PFSK-1 (cell line): ENCODE results near the gene CHIC2.

Experiments used
- FOXP2 ChIP-seq: optimal IDR thresholded peaks from 2 replicates; pipeline ENCODE3; 2011; ENCODE audit warnings: borderline replicate concordance, control low read depth, inconsistent platforms; ENCODE audit not compliant: insufficient read depth; ENCODE audit errors: extremely low read length, extremely low read depth
- POLR2AphosphoS5 ChIP-seq: IDR thresholded peaks from 2 replicates; pipeline ENCODE4 v1.6.1; 2012; ENCODE audit warnings: low read depth, mild to moderate bottlenecking, control low read depth, low read length, moderate library complexity
- SIN3A ChIP-seq: IDR thresholded peaks from 2 replicates; pipeline ENCODE4 v1.6.1; 2012; ENCODE audit warnings: mild to moderate bottlenecking, low read length, moderate library complexity, borderline replicate concordance; ENCODE audit not compliant: insufficient read depth
- TAF1 ChIP-seq: IDR thresholded peaks from 2 replicates; pipeline ENCODE4 v1.6.1; 2012; ENCODE audit warnings: low read length, control low read depth, borderline replicate concordance; ENCODE audit not compliant: insufficient read depth
- TF ChIP-seq, protein P1 (sequence below), 2 experiments: IDR thresholded peaks; 2 replicates each; pipeline versions ENCODE4 v1.6.1 to v1.8.0; 2011 to 2012; ENCODE audit warnings: low read depth in 2 of 2, low read length in 2 of 2, control low read depth in 1 of 2, inconsistent platforms in 1 of 2, mild to moderate bottlenecking in 1 of 2, moderate library complexity in 1 of 2; ENCODE audit not compliant: insufficient read depth in 1 of 2

CHIC2 gene

DNA sequence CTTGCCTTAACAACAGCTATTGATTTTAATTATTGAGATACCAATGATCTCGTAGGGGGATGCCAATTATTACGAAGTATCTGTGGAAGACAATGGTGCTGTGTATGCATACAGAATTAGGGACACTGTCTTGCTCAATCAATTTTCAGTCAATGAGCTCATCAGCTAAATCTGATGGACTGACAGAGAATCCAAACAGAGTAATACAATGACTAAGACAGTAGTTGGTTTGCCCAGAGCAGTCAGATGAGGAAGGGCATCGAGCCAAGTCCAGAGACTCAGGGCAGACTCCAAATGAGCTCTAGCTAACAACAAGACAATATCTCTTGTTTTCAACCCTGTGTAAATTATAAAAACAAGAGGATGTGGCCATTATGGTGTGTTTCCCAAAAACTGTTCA, 20.9 kb upstream of the CHIC2 start:
- no peak for TF ChIP-seq FOXP2
- TF ChIP-seq, protein P1, sequence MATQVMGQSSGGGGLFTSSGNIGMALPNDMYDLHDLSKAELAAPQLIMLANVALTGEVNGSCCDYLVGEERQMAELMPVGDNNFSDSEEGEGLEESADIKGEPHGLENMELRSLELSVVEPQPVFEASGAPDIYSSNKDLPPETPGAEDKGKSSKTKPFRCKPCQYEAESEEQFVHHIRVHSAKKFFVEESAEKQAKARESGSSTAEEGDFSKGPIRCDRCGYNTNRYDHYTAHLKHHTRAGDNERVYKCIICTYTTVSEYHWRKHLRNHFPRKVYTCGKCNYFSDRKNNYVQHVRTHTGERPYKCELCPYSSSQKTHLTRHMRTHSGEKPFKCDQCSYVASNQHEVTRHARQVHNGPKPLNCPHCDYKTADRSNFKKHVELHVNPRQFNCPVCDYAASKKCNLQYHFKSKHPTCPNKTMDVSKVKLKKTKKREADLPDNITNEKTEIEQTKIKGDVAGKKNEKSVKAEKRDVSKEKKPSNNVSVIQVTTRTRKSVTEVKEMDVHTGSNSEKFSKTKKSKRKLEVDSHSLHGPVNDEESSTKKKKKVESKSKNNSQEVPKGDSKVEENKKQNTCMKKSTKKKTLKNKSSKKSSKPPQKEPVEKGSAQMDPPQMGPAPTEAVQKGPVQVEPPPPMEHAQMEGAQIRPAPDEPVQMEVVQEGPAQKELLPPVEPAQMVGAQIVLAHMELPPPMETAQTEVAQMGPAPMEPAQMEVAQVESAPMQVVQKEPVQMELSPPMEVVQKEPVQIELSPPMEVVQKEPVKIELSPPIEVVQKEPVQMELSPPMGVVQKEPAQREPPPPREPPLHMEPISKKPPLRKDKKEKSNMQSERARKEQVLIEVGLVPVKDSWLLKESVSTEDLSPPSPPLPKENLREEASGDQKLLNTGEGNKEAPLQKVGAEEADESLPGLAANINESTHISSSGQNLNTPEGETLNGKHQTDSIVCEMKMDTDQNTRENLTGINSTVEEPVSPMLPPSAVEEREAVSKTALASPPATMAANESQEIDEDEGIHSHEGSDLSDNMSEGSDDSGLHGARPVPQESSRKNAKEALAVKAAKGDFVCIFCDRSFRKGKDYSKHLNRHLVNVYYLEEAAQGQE (IDR thresholded peaks at IDR 0.05; ENCODE audit: insufficient read depth in 1 of 2, low read depth in 2 of 2, low read length in 2 of 2): no peak
- TF ChIP-seq SIN3A: no peak; the same call in 1 of the 2 replicates
- TF ChIP-seq POLR2AphosphoS5: no peak
- TF ChIP-seq TAF1: no peak

- TF ChIP-seq SIN3A: peak; percentile 69; the same call in 1 of the 2 replicates
- 0 out of 2 replicates have a peak, but pooled peaks have one; percentile 23 for TF ChIP-seq TAF1
- TF ChIP-seq FOXP2: peak; percentile 38
- TF ChIP-seq, protein P1 (IDR thresholded peaks at IDR 0.05; ENCODE audit: insufficient read depth in 1 of 2, low read depth in 2 of 2, low read length in 2 of 2): 0 out of 4 replicates have a peak, but pooled peaks of 1 of the 2 experiments have one; percentile 22
- TF ChIP-seq POLR2AphosphoS5: no peak
Measured at GRCh38 chr4:54082168-54082567, 17.8 kb upstream of the CHIC2 start.

DNA sequence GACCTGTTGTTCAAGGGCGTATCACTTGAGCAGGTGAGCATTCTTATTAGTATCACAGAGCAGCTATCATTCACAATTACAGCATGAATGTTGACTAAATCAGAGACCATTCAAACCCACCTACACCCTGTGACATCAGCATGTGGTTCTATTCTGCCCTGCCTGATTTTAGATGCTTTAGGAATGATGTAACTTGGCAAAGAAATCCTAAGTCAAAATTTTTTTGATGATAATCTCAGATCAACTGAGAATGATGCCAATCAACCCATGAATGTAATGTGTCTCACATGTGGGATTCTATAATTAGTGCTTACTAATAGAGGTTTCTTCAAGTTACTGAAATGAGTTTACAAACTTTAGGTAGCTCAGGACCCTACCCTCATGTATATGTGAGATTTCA, 13.4 kb upstream of the CHIC2 start:
- TF ChIP-seq TAF1 (no peak), SIN3A (no peak), POLR2AphosphoS5 (no peak), FOXP2 (no peak)
- TF ChIP-seq, protein P1 (IDR thresholded peaks at IDR 0.05; ENCODE audit: insufficient read depth in 1 of 2, low read depth in 2 of 2, low read length in 2 of 2): no peak

GRCh38 chr4:54076673-54077072, 12.3 kb upstream of the CHIC2 start:
- TF ChIP-seq TAF1: no peak
- no peak for TF ChIP-seq SIN3A
- TF ChIP-seq, protein P1 (IDR thresholded peaks at IDR 0.05; ENCODE audit: insufficient read depth in 1 of 2, low read depth in 2 of 2, low read length in 2 of 2): no peak
- TF ChIP-seq POLR2AphosphoS5: no peak

DNA sequence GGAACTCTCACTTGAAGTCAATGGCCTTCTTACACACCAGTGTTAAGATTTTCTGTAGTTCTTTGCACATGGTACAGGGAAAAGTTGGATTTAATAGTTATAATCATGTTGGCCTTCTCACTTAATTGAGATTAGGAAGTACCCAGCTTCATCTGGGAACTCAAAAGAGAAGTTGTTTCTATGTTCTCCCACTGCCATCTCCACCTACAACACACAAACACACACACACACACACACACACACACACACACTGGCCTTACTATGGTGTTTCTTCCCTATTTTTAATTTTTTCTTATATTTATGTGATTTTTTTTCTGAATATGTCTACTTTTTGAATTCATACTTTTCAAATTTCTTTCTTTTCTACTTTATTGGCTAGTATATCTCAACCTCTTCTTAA, 10.0 kb upstream of the CHIC2 start:
- TF ChIP-seq POLR2AphosphoS5 (no peak), FOXP2 (no peak), SIN3A (no peak), TAF1 (no peak)
- TF ChIP-seq, protein P1 (IDR thresholded peaks at IDR 0.05; ENCODE audit: insufficient read depth in 1 of 2, low read depth in 2 of 2, low read length in 2 of 2): no peak
